Spleen (tissue), 11 donors: Measurements from ENCODE around the gene ACTN4. TPM values are rescaled to one million over a fixed set of nuclear protein-coding genes. Genes with fewer than 3 reads are reported as not detected.

Experiments
- DNase-seq: peaks from one replicate; pipeline ENCODE4 v3.0.0-alpha.2; 2020
- H3K27ac ChIP-seq, 8 donors: fragments of 200-600 bp; sonication (generic) in 7 of 8; 1 replicate in 4 of 8; 2 replicates in 4 of 8; pipeline versions ENCODE4 v1.5.0 to v1.8.0; 2016 to 2021; ENCODE audit warnings: inconsistent platforms in 4 of 8, mild to moderate bottlenecking in 4 of 8, moderate library complexity in 1 of 8
- H3K27me3 ChIP-seq, 7 donors: fragments of 200-600 bp; sonication (generic) in 6 of 7; replicated peaks in 1 of 7; 1 replicate in 4 of 7; 2 replicates in 3 of 7; pipeline versions ENCODE4 v1.5.0 to v1.8.0; 2016 to 2021; ENCODE audit warnings: inconsistent platforms in 3 of 7, mild to moderate bottlenecking in 1 of 7
- H3K36me3 ChIP-seq, 6 donors: fragments of 200-600 bp; sonication (generic) in 5 of 6; 1 replicate in 4 of 6; 2 replicates in 2 of 6; pipeline versions ENCODE4 v1.5.0 to v1.8.0; 2016 to 2021; ENCODE audit warnings: inconsistent platforms in 2 of 6
- H3K4me1 ChIP-seq, 6 donors: fragments of 200-600 bp; sonication (generic) in 5 of 6; 1 replicate in 3 of 6; 2 replicates in 3 of 6; pipeline versions ENCODE4 v1.5.0 to v1.8.0; 2016 to 2021; ENCODE audit warnings: inconsistent platforms in 3 of 6
- H3K4me3 ChIP-seq, 8 donors: fragments of 200-600 bp; sonication (generic) in 7 of 8; 1 replicate in 4 of 8; 2 replicates in 4 of 8; pipeline versions ENCODE4 v1.5.0 to v1.8.0; 2016 to 2021; ENCODE audit warnings: inconsistent platforms in 4 of 8, mild to moderate bottlenecking in 4 of 8, moderate library complexity in 2 of 8
- H3K9me3 ChIP-seq, 8 donors: fragments of 200-600 bp; sonication (generic) in 7 of 8; 1 replicate in 4 of 8; 2 replicates in 4 of 8; pipeline versions ENCODE4 v1.5.0 to v1.8.0; 2016 to 2021; ENCODE audit warnings: inconsistent platforms in 4 of 8
- POLR2A ChIP-seq, 3 donors: fragments of 450-650 bp; IDR thresholded peaks; one replicate each; pipeline ENCODE4 v1.5.1; 2017; ENCODE audit warnings: antibody characterized with exemption in 3 of 3, mild to moderate bottlenecking in 1 of 3
- POLR2AphosphoS5 ChIP-seq, 3 donors: sonication (generic); formaldehyde crosslinking; IDR thresholded peaks; one replicate each; pipeline ENCODE4 v1.5.1; 2017; ENCODE audit warnings: antibody characterized with exemption in 3 of 3
- WGBS, 5 donors: extraction: QIAGEN DNeasy Blood & Tissue Kit in 3 of 5; methylation state at CpG; one replicate each; pipeline versions ENCODE4 v1.1.5 to v1.1.7; 2013 to 2018; 5-methylcytosine and 5-hydroxymethylcytosine counted together
- intact Hi-C: fragments of 100-400 bp; cut with DNase I; formaldehyde crosslinking; loops from one replicate; pipeline ENCODE4 v1.15.0; 2023; ENCODE audit warnings: low total_unique reads
- polyA plus RNA-seq, 3 donors: library from polyadenylated mRNA; stranded (reverse); fragments of 200-250 nt; gene quantifications; one replicate each; pipeline ENCODE4 v1.2.1, GENCODE V29; 2013
- total RNA-seq, 7 donors: library from RNA; depleted of rRNA in 3 of 7; stranded (reverse); fragments of >200 nt in 3 of 7; fragmentation: NEBNext Ultra II Directional in 4 of 7; extraction: Animal tissue kit (Norgen Biotek cat#: 25700) in 4 of 7; gene quantifications; one replicate each; pipeline versions ENCODE4 v1.1.0 to v1.2.1, GENCODE V29; 2016 to 2021
- TF ChIP-seq, protein P1 (sequence below), 11 experiments: fragments of 200-600 bp in 7 of 11; fragments of 450-650 bp in 4 of 11; sonication (generic) in 4 of 11; IDR thresholded peaks in 8 of 11; conservative IDR thresholded peaks in 3 of 11; 1 replicate in 7 of 11; 2 replicates in 4 of 11; pipeline versions ENCODE4 v1.4.0 to v1.8.0; 2016 to 2021; ENCODE audit warnings: antibody characterized with exemption in 11 of 11, inconsistent platforms in 4 of 11, mild to moderate bottlenecking in 1 of 11
- donor health status: healthy with polysubstance abuse.
- donor health status: DM: no; HTN: no; CAD: no; lungs with moderate emphysema.
- donor health status: DM: no; HTN: no; CAD: no.
- donor health status: Bipolar disorder and iron deficiency.
- donor health status: healthy.
- donor health status: DM: no; HTN: no; CAD: no.
- donor health status: DM: yes; HTN: yes; CAD: no.

Gene ACTN4
- total and polyA plus RNA-seq, 10 donors: 39.3 to 621 (median 408) TPM

DNA sequence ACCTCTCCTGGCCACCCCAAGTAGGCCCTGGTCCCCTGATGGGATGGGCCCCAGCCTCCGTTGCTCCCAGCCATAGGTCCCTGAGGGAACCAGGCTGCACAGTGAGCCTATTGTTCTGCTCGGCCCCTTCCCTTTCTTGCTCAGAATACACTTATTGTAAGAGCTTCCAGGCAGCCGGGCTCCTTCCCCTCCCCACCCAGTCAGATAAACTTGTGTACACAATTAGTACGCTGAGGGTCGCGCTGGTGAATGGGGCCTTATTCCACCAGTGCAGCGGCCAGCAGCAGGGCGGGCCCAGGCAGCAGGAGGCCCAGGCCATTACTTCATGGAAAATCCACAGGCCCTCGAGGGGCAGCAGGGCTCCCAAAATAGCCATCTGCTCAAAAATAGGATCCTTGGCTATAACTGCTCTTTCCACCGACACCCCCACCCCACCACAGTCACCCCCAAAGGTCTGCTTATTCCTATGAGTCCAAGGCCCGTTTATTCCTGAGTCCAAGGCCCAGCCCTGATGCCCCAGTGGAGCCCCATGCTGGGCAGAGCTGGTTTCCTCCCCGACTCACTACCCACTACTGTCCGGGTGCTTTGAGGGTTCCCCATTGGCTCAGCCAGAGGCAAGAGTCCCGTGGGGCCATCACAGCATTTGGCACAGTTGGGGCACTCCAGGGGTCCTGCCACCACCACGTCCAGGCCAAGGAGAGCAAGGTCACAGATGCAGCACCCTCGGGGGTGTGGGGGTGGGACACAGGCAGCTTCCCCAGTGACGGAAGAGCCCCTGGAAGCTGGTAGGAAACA, 74.7 kb downstream of the ACTN4 start:
- Histone ChIP-seq H3K27ac (peak overlapping the region; percentile 48 to 88 (median 76)), H3K4me3 (no peak overlapping the region), H3K9me3 (no peaks in the 10 kb centered on the region), H3K4me1 (peaks cover 27 to 99% (median 63%) of the 10 kb centered on the region in 6 donors), H3K27me3 (no peaks in the 10 kb centered on the region), H3K36me3 (peaks cover 2 to 100% (median 100%) of the 10 kb centered on the region in 6 donors)
- DNase-seq: no peak
- whole genome bisulfite sequencing, 5 donors: 63 to 83% (median 74%) methylated on average over 15 to 17 of the region's 17 CpGs
- intact Hi-C loops: no loop called here
- TF ChIP-seq, protein P1, sequence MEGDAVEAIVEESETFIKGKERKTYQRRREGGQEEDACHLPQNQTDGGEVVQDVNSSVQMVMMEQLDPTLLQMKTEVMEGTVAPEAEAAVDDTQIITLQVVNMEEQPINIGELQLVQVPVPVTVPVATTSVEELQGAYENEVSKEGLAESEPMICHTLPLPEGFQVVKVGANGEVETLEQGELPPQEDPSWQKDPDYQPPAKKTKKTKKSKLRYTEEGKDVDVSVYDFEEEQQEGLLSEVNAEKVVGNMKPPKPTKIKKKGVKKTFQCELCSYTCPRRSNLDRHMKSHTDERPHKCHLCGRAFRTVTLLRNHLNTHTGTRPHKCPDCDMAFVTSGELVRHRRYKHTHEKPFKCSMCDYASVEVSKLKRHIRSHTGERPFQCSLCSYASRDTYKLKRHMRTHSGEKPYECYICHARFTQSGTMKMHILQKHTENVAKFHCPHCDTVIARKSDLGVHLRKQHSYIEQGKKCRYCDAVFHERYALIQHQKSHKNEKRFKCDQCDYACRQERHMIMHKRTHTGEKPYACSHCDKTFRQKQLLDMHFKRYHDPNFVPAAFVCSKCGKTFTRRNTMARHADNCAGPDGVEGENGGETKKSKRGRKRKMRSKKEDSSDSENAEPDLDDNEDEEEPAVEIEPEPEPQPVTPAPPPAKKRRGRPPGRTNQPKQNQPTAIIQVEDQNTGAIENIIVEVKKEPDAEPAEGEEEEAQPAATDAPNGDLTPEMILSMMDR (IDR thresholded peaks at IDR 0.05 in 8 of 11, conservative IDR thresholded peaks at IDR 0.05 in 3 of 11): no peak
- TF ChIP-seq POLR2A (IDR thresholded peaks at IDR 0.05) (no peak), POLR2AphosphoS5 (IDR thresholded peaks at IDR 0.05) (peak; percentile 2 to 26 (median 7))

GRCh38 chr19:38722947-38723605, 75.6 kb downstream of the ACTN4 start:
- Histone ChIP-seq H3K27me3 (no peaks in the 10 kb centered on the region), H3K4me3 (no peak overlapping the region), H3K9me3 (no peaks in the 10 kb centered on the region), H3K27ac (peak overlapping the region; percentile 48 to 88 (median 76)), H3K4me1 (peaks cover 35 to 100% (median 67%) of the 10 kb centered on the region in 6 donors), H3K36me3 (peaks cover 3 to 100% (median 99%) of the 10 kb centered on the region in 6 donors)
- TF ChIP-seq POLR2A (IDR thresholded peaks at IDR 0.05): no peak
- TF ChIP-seq POLR2AphosphoS5 (IDR thresholded peaks at IDR 0.05): peak in 1 of 3 donors; percentile 12
- TF ChIP-seq, protein P1 (IDR thresholded peaks at IDR 0.05 in 8 of 11, conservative IDR thresholded peaks at IDR 0.05 in 3 of 11): no peak
- intact Hi-C loops: no loop called here
- whole genome bisulfite sequencing, 5 donors: 80 to 91% (median 89%) methylated on average over 9 to 10 of the region's 10 CpGs
- DNase-seq: no peak

- no peak overlapping the region for H3K4me3 ChIP-seq
- WGBS, 5 donors: 58 to 85% (median 81%) methylated on average over 10 to 11 of the region's 11 CpGs
- peaks cover 34 to 99% (median 66%) of the 10 kb centered on the region in 6 donors for H3K4me1 ChIP-seq
- peak overlapping the region in 7 of 8 donors; percentile 51 to 88 (median 79) for H3K27ac ChIP-seq
- intact Hi-C loops: no loop called here
- peaks cover 3 to 100% (median 96%) of the 10 kb centered on the region in 6 donors for H3K36me3 ChIP-seq
- H3K27me3 ChIP-seq: no peaks in the 10 kb centered on the region
- H3K9me3 ChIP-seq: no peaks in the 10 kb centered on the region
- no peak for DNase-seq
- TF ChIP-seq, protein P1 (IDR thresholded peaks at IDR 0.05 in 8 of 11, conservative IDR thresholded peaks at IDR 0.05 in 3 of 11): no peak
- TF ChIP-seq POLR2AphosphoS5 (IDR thresholded peaks at IDR 0.05): no peak
- no peak for TF ChIP-seq POLR2A (IDR thresholded peaks at IDR 0.05)
Measured at GRCh38 chr19:38723606-38723965, 76.1 kb downstream of the ACTN4 start.
